ENCODE results near the gene MED22.
"Not testable (repeated sequence)": the region's sequence is repeated elsewhere in the genome, so short reads cannot be mapped to it uniquely, and the experiment has no call there.

Gene MED22

DNA sequence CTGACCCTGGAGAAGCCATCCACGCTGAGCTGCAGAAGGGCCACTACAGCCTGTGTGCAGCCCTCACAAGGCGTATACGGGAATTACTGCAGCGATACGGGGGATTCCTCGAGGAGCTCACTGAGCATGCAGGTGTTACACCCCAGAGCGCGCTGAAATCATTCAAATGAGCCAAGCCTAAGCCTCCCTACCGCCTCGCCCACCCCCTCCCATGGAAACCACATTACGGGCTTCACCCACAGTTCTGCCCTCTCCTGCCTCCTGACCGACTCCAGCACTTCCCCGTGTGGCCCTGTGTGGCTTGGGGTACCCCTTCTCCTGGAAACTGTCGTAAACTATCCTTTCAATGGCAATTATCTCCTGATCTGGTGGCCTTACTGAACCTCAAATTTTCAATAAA, 25.2 kb downstream of the MED22 start:
- Histone ChIP-seq H3K9me3 (ENCODE audit: insufficient read depth, low read length) (no peaks in the 10 kb centered on the region), H3K79me2 (ENCODE audit: insufficient read depth, low read length) (no peaks in the 10 kb centered on the region), H3K9ac (ENCODE audit: low read length) (no peak overlapping the region), H3K9me2 (replicated peaks; ENCODE audit: insufficient read depth, low read length) (no peaks in the 10 kb centered on the region), H3K27me3 (ENCODE audit: low read length) (no peaks in the 10 kb centered on the region), H3K27ac (ENCODE audit: low read depth, low read length) (no peak overlapping the region), H3K36me3 (ENCODE audit: low read length) (no peaks in the 10 kb centered on the region), H3K4me3 (ENCODE audit: insufficient read depth, low read length, poor library complexity, severe bottlenecking) (no peak overlapping the region), H3F3A (ENCODE audit: insufficient read depth) (no peaks in the 10 kb centered on the region), H4K20me1 (ENCODE audit: low read depth, low read length) (no peaks in the 10 kb centered on the region), H3K4me2 (ENCODE audit: low read depth, low read length, poor library complexity, severe bottlenecking) (no peak overlapping the region), H2AFZ (ENCODE audit: low read depth, low read length, severe bottlenecking) (no peak overlapping the region)
- TF ChIP-seq EZH2phosphoT487 (conservative IDR thresholded peaks at IDR 0.05; ENCODE audit: low read length) = no peak
- TF ChIP-seq, protein P1, sequence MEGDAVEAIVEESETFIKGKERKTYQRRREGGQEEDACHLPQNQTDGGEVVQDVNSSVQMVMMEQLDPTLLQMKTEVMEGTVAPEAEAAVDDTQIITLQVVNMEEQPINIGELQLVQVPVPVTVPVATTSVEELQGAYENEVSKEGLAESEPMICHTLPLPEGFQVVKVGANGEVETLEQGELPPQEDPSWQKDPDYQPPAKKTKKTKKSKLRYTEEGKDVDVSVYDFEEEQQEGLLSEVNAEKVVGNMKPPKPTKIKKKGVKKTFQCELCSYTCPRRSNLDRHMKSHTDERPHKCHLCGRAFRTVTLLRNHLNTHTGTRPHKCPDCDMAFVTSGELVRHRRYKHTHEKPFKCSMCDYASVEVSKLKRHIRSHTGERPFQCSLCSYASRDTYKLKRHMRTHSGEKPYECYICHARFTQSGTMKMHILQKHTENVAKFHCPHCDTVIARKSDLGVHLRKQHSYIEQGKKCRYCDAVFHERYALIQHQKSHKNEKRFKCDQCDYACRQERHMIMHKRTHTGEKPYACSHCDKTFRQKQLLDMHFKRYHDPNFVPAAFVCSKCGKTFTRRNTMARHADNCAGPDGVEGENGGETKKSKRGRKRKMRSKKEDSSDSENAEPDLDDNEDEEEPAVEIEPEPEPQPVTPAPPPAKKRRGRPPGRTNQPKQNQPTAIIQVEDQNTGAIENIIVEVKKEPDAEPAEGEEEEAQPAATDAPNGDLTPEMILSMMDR (IDR thresholded peaks at IDR 0.05; ENCODE audit: insufficient read depth, low read length, poor library complexity, severe bottlenecking) = no peak

DNA sequence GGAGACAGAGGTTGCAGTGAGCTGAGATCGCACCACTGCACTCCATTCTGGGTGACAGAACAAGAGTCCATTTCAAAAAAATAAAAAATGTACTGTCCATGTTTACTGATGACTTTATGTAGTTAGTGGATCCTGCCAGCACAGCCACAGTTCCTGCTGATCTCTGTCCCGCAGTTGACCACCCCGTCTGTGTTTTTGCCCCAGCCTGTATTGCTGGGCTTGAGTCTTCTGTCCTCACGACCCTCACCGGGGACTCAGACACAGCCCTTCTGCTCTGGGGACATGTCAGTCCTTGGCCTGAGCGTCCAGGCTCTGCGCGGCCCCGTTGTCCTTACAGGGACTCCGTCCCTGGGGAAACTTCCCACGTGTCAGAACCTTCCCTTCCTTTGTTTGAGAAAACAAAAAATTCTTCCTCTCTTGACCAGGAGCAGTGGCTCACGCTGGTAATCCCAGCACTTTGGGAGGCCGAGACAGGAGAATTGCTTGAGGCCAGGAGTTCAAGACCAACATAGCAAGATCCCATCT, 26.5 kb downstream of the MED22 start:
- Histone ChIP-seq H3K79me2 (ENCODE audit: insufficient read depth, low read length) (no peaks in the 10 kb centered on the region), H3K9ac (ENCODE audit: low read length) (no peak overlapping the region), H3K36me3 (ENCODE audit: low read length) (no peaks in the 10 kb centered on the region), H3F3A (ENCODE audit: insufficient read depth) (no peaks in the 10 kb centered on the region), H2AFZ (ENCODE audit: low read depth, low read length, severe bottlenecking) (no peak overlapping the region), H4K20me1 (ENCODE audit: low read depth, low read length) (no peaks in the 10 kb centered on the region), H3K9me2 (replicated peaks; ENCODE audit: insufficient read depth, low read length) (no peaks in the 10 kb centered on the region), H3K4me3 (ENCODE audit: insufficient read depth, low read length, poor library complexity, severe bottlenecking) (no peak overlapping the region), H3K27me3 (ENCODE audit: low read length) (no peaks in the 10 kb centered on the region), H3K9me3 (ENCODE audit: insufficient read depth, low read length) (no peaks in the 10 kb centered on the region), H3K4me2 (ENCODE audit: low read depth, low read length, poor library complexity, severe bottlenecking) (no peak overlapping the region), H3K27ac (ENCODE audit: low read depth, low read length) (no peak overlapping the region)
- TF ChIP-seq, protein P1 (IDR thresholded peaks at IDR 0.05; ENCODE audit: insufficient read depth, low read length, poor library complexity, severe bottlenecking) = no peak
- TF ChIP-seq EZH2phosphoT487 (conservative IDR thresholded peaks at IDR 0.05; ENCODE audit: low read length) = no peak

DNA sequence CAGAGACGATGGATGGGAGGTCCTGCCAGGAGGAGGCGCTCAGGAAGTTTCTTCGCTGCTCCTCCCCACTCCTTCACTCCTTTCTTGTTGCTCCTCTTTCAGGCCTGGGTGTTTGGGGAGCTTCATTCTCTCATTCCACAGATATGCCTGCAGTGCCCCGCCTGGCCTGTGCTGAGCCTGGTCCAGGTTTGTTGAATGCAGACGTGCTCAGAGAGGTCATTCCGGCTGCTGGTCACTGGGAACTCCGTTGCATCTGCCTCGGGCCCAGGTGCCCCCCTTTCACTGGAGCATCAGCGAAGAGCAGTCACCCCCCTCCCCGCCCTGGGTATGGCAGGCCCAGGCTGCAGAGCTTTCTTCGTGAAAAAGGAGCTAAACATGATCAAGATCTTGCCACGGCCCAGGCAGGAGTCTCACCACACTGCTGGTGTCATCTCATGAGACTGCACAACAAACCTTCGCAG, 27.5 kb downstream of the MED22 start:
- Histone ChIP-seq H3K36me3 (ENCODE audit: low read length) (no peaks in the 10 kb centered on the region), H4K20me1 (ENCODE audit: low read depth, low read length) (no peaks in the 10 kb centered on the region), H3K9me2 (replicated peaks; ENCODE audit: insufficient read depth, low read length) (no peaks in the 10 kb centered on the region), H3K4me3 (ENCODE audit: insufficient read depth, low read length, poor library complexity, severe bottlenecking) (no peak overlapping the region), H3K9ac (ENCODE audit: low read length) (no peak overlapping the region), H3K79me2 (ENCODE audit: insufficient read depth, low read length) (no peaks in the 10 kb centered on the region), H3F3A (ENCODE audit: insufficient read depth) (no peaks in the 10 kb centered on the region), H3K27ac (ENCODE audit: low read depth, low read length) (no peak overlapping the region), H2AFZ (ENCODE audit: low read depth, low read length, severe bottlenecking) (no peak overlapping the region), H3K27me3 (ENCODE audit: low read length) (no peaks in the 10 kb centered on the region), H3K4me2 (ENCODE audit: low read depth, low read length, poor library complexity, severe bottlenecking) (no peak overlapping the region), H3K9me3 (ENCODE audit: insufficient read depth, low read length) (no peaks in the 10 kb centered on the region)
- TF ChIP-seq EZH2phosphoT487 (conservative IDR thresholded peaks at IDR 0.05; ENCODE audit: low read length) = no peak
- TF ChIP-seq, protein P1 (IDR thresholded peaks at IDR 0.05; ENCODE audit: insufficient read depth, low read length, poor library complexity, severe bottlenecking) = no peak

DNA sequence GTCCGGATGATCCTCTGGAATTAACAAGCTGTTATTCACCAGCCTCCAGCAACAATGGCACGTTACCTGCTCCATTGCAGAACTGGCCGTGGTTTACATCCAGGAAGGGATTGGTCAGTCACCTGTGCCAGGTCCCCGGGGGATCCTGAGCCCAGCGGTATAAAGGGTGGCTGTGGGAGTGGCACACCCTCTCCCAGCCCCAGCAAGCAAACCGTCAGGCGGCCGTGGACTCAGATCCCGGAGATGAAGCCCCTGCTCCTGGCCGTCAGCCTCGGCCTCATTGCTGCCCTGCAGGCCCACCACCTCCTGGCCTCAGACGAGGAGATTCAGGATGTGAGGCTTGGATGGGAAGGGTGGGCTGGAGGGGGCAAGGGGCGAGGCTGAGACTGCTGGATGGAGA, 30.4 kb downstream of the MED22 start:
- not testable (repeated sequence) for H3K4me3 ChIP-seq (ENCODE audit: insufficient read depth, low read length, poor library complexity, severe bottlenecking); H3K9me3 ChIP-seq (ENCODE audit: insufficient read depth, low read length); H3K79me2 ChIP-seq (ENCODE audit: insufficient read depth, low read length); H3K36me3 ChIP-seq (ENCODE audit: low read length); H3K9me2 ChIP-seq (replicated peaks; ENCODE audit: insufficient read depth, low read length); H3K4me2 ChIP-seq (ENCODE audit: low read depth, low read length, poor library complexity, severe bottlenecking); H3K9ac ChIP-seq (ENCODE audit: low read length); H2AFZ ChIP-seq (ENCODE audit: low read depth, low read length, severe bottlenecking); H3F3A ChIP-seq (ENCODE audit: insufficient read depth); H3K27ac ChIP-seq (ENCODE audit: low read depth, low read length); H3K27me3 ChIP-seq (ENCODE audit: low read length); H4K20me1 ChIP-seq (ENCODE audit: low read depth, low read length)

Data from SU-DHL-6 (cell line).